Left colon (tissue), 2 donors: Measurements from ENCODE around the gene APBB1. TPM values are rescaled to one million over a fixed set of nuclear protein-coding genes. Genes with fewer than 3 reads are reported as not detected.

Experiments
- ATAC-seq: fragments of 200-7000 bp; cut with Tn5 transposase; one replicate; pipeline ENCODE4 v1.9.1; 2020; ENCODE audit warnings: mild to moderate bottlenecking, moderate library complexity
- DNase-seq, 2 donors: peaks; one replicate each; pipeline ENCODE4 v3.0.0-alpha.2; 2020
- intact Hi-C, 2 donors: fragments of 100-400 bp; cut with DNase I in 1 of 2; cut with micrococcal nuclease in 1 of 2; formaldehyde crosslinking; loops; one replicate each; pipeline versions ENCODE4 v1.11.2 to v1.14.0; 2022; cut with DNase I, micrococcal nuclease
- total RNA-seq, 2 donors: library from RNA; stranded (reverse); fragmentation: NEBNext Ultra II Directional; extraction: Animal tissue kit (Norgen Biotek cat#: 25700); gene quantifications; one replicate each; pipeline ENCODE4 v1.2.1, GENCODE V29; 2021
- donor health status: DM: no; HTN: no; CAD: no.
- donor health status: DM: yes; HTN: yes; CAD: no.

The APBB1 gene
- total RNA-seq, 2 donors from 2014 or later: 5.2 to 11.2 TPM

DNA sequence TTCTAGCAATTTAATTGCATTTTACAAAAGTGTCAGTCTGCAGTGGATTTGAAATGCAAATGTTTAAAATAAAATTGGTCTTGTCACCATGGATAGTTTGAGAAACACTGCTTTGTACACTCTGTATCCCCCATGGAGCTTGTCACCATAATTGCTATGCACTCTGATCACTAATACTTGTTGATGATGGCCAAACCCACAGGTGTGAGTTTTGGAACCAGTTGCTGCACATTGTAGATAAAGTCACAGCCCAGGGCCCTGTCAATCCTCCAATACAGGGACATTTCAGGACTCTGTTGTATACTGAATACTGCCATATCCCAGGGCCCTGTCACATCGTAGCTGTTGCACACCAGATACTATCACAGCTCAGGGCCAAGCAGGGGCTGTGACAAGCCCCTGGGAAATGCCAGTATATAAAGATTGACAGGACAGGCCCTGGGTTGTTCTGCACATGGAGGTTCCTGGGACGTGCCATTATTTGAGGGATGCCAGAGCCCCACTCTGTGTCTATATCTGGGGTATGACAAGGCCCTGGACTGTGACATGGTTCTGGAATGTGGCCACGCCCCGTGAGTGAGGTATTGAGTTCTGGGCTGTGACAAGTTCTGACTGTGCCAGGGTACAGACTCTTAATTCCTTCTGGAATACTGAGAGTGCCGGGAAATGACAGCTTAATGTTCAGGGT, 56.6 kb downstream of the APBB1 start:
- DNase-seq: no peak
- intact Hi-C loops: loop anchor here in 1 of 2 donors (5.0 kb wide), 1 partner anchor 340 kb away; no protein-coding TSS in a partner anchor
- no peak for ATAC-seq

DNA sequence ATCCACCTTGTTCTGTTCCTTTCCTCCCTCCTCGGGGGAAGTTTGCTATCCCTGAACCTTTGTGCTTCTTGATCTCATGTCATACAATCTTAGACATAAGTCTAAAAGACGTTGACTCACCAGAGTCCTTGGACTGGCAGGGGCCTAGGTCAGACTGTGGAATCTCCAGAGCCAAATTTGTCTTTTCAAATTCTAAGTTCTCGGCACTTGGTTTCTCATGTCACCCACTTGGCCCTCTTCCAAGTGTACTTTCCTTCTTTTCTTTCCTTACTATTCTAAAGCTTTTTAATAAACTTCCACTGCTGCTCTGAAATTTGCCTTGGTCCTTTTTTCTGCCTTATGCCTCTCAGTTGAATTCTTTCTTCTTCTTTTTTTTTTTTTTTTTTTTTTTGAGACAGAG, 58.7 kb downstream of the APBB1 start:
- no peak for ATAC-seq
- intact Hi-C loops: loop anchor here in 1 of 2 donors (5.0 kb wide), 1 partner anchor 338 kb away; no protein-coding TSS in a partner anchor
- DNase-seq: no peak

DNA sequence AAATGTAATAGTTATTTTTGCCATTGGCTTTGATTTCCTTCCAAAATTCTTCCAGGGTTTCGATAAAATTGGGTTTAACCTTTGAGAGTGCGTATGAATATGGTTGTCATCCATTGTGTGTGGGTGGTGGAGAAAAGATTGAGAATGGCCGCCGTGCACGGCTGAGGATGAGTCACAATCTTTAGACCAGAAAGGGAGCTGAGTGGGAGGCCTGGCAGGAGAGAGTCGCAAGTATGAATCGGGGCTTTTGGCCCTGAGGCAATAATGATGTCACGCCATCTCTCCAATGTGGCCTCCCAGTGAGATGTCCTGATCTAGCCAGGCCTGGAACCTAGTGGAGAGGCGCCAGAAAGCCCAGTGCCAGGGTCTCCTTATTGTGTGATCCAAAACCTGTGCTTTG, 61.7 kb downstream of the APBB1 start:
- peak; percentile 23 to 33 for DNase-seq

DNA sequence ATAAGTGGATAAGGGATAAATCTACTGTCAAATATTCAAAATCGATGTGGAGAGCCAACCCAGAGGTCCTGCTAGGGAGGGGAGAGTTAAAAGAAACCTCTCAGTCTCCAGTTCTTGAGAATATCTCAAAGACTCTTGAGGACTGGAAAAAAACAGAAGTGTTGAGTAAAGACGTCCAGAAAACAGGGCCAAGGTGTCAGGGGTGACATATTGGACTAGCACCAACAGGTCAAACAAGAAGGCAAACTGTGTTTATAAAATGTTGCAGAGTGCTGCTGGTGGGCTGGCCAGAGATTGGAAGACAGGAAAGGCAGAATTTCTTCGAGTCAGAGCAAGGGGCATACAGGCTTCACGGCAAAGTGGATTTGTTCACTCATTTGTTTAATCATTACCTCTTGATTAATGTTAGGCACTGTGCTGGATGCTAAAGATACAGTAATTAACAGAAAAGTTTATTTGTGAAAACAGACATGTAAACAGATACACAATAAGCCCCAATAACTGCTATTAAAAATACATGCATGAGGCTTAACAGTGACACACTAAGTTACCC, 62.3 kb downstream of the APBB1 start:
- intact Hi-C loops: no loop called here
- ATAC-seq (no peak), DNase-seq (no peak)

More for the DNA sequence above, 61.7 kb downstream of the APBB1 start:
- ATAC-seq: no peak
- intact Hi-C loops: no loop called here

DNA sequence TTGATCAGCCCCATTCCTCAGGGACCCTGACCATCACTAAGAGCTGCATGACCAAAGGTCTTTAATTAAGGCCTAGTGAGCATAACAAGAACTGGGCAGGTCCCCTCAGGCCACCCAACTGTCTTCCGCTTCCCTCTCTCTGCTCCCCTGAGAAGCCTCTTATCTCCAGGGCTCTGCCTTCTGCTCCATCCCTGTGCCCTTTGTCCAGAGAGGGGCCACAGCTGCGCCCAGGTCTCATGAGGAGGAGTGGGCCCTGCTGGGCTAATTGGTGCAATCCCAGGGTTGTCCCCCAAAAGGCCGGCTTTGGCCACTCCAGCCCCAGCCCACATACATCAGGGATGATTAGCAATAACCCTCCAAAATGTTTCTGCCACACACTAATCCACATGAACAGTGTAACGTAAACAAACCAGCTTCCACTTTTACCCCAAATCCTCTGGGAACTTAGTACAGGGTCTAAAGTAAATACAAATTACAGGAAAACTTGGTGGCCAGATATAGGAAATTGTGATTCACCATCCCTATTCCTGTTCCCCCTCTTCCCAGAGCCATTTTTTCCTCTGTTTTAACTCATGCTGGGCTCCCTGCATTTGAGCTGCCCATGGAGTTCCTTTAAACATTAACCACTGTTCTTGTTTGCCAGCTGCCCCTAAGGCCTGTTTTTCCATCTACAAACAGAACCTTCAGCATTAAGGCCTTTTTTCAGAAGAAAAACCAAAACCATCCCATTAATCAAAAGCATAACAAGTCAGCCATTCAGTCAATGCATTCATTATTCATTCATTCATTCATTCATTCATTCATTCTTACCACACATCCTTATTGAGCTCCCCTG, 64.0 kb downstream of the APBB1 start:
- ATAC-seq (no peak), DNase-seq (no peak)
- intact Hi-C loops: no loop called here

DNA sequence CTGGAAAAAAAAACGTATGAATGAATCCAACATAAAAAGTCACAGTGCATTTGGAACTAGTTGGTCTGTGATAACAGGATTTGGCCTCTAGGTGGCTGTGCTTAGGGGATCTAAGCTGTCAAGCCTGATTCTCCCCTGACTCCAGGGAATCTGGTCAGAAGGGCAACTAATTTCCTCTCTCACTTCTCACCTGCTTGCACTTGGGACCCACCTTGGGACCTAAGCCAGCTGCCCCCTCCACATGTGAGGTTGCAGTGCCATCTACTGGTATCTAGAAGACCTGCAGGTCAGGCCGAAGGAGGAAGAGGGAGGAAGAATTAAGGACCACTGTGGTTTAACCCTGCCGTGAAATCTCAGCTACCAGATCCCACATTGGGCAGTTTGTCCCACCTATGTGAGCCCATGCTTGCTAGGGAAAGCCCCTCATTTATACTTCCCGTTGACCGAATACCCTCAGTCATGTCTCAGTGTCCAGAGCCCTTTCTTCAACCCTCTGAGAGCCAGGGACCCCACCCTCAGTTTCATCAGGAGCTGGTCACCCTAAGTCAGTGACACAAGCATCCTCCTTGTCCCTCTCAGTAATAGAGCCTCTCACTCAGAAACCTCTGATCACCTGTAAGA, 65.4 kb downstream of the APBB1 start:
- DNase-seq (peak; percentile 43 to 63), ATAC-seq (peak; percentile 98)
- intact Hi-C loops: no loop called here

DNA sequence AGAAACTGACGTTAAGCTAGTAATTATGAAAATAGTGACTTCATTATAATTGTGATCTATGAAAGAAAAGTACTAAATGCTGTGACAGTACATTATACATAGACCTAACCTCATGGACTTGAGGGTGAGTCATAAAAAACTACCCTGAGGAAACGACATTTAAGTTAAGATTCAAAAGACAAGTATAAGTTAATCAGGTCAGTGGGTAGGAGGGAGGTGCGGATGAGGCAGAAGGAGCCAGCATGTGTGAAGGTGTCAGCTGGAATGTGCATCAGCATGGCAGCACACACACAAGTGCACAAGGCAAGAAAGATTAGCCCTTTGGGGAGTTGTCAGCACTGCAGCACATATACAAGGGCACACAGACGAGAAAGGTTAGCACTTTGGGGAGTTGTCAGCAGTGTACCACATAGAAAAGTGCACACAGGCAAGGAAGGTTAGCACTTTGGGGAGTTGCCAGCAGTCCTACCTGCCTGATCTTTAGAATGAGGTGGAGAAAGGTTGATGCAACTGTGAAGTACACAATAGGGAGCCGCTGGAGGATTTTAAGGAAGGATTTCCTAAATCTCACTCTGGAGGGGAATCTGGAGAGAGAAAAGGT, 67.0 kb downstream of the APBB1 start:
- no peak for DNase-seq
- no peak for ATAC-seq
- intact Hi-C loops: no loop called here

DNA sequence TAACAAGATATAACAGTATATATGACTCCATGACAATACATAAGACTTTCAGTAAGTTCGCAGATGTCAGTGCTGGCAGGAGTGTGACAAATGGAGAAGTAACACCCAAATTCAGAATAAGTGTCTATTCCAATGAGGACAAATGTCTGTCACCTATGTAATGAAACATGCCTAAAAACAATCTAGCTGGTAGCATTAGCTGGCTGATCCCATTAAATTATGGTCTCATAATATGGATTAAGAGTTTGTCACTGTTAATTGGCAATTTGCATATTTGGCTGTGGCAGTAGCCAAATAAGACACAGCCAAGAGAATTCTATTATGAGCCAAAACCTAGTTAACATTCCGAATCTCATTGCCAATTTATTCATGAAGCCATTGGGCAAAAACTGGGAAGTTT, 68.4 kb downstream of the APBB1 start:
- intact Hi-C loops: no loop called here

DNA sequence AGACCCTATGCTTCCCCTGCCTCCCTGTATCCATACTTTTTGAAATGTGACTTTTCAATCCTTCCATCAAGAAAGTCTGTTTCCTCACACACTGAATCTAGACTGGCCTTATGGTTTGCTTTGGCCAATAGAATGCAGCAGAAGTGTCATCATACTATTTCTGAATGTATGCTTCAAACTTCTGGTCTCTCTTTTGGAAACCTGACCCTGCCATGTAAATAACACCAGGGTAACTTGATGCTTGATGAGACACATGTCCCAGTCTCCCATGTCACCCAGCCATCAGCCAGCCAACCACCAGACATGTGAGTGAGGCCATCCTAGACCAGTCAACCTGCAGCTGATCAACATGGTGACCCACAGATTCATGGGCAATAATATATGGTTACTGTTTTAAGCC, 68.9 kb downstream of the APBB1 start:
- ATAC-seq: no peak
- intact Hi-C loops: no loop called here
- no peak for DNase-seq

More for the DNA sequence above, 68.4 kb downstream of the APBB1 start:
- DNase-seq (no peak), ATAC-seq (no peak)

DNA sequence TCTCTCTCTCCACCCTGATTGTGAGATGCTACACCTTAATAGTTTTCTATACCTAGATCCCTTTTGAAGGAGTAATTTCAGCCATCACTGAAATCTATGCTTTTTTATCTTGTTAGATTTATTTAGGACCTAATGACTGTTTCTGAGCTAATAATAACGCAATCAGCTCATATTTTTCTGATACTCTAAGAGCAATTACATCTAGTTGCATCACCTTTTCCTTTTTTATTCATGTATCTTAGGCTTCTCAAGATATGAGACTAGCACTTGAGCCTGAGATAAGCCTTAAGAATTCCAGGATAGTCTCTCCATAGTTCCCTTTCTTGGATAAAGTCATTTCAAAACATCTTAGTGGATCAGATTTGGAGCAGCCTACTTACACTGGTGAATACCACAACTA, 73.5 kb downstream of the APBB1 start:
- ATAC-seq (no peak), DNase-seq (no peak)
- intact Hi-C loops: no loop called here

Other genes starting within 250 kb of the APBB1 start
- gene OR52B2, start 248.8 kb downstream of the APBB1 start, total RNA-seq: not detected
- gene OR52W1, start 219.9 kb downstream of the APBB1 start, total RNA-seq: not detected
- gene C11orf42, start 213.5 kb downstream of the APBB1 start, total RNA-seq: not detected
- gene FHIP1B, start 184.5 kb downstream of the APBB1 start, total RNA-seq: 100 to 1,000 TPM in 1 of 2 donors, 10 to 100 TPM in 1; 93.2 to 103 TPM
- gene CNGA4, start 180.0 kb downstream of the APBB1 start, total RNA-seq: under 1 TPM in 1 of 2 donors, not detected in 1; 0.14 TPM
- gene CCKBR, start 159.3 kb downstream of the APBB1 start, total RNA-seq: not detected
- gene CAVIN3, start 98.6 kb downstream of the APBB1 start, total RNA-seq: 10 to 100 TPM in 1 of 2 donors, 1 to 10 TPM in 1; 4.6 to 22.4 TPM
- 100 to 1,000 TPM in 1 of 2 donors, 10 to 100 TPM in 1; 50.8 to 136 TPM for gene SMPD1, start 28.6 kb downstream of the APBB1 start, total RNA-seq
- gene HPX, start 21.9 kb upstream of the APBB1 start, total RNA-seq: 1 to 10 TPM; 2.4 to 2.5 TPM
- gene TRIM3, start 54.8 kb upstream of the APBB1 start, total RNA-seq: 10 to 100 TPM; 37.6 to 49.3 TPM
- 10 to 100 TPM; 70.2 to 85.6 TPM for gene ARFIP2, start 62.2 kb upstream of the APBB1 start, total RNA-seq
- gene TIMM10B, start 62.4 kb upstream of the APBB1 start, total RNA-seq: 10 to 100 TPM; 47.8 to 48.6 TPM
- 10 to 100 TPM; 11.8 to 18.9 TPM for gene DNHD1, start 78.2 kb upstream of the APBB1 start, total RNA-seq
- gene RRP8, start 184.5 kb upstream of the APBB1 start, total RNA-seq: 10 to 100 TPM; 16.5 to 16.8 TPM
- gene ILK, start 184.7 kb upstream of the APBB1 start, total RNA-seq: 100 to 1,000 TPM in 1 of 2 donors, 10 to 100 TPM in 1; 92.7 to 149 TPM
- gene TAF10, start 193.1 kb upstream of the APBB1 start, total RNA-seq: 100 to 1,000 TPM; 113 to 146 TPM
- gene TPP1, start 200.3 kb upstream of the APBB1 start, total RNA-seq: 100 to 1,000 TPM in 1 of 2 donors, 10 to 100 TPM in 1; 71.7 to 105 TPM
- gene DCHS1, start 236.7 kb upstream of the APBB1 start, total RNA-seq: 1 to 10 TPM; 2.8 to 7.6 TPM